ENCODE data around the gene CFAP221. TPM values are rescaled to one million over a fixed set of nuclear protein-coding genes. Genes with fewer than 3 reads are reported as not detected.
A peak's percentile ranks its signal among the peaks of the same experiment; 100 is the strongest.

CFAP221 gene
- total RNA-seq, 5 donors from 2014 or later (not counting 1 experiment from before 2014, with no cell fraction given) = not detected

- WGBS (ENCODE audit: insufficient coverage) = 76% methylated on average over 3 of the region's 8 CpGs
- DNase-seq = peak in 20 of 35 experiments; percentile 5 to 59 (median 22)
These were observed 115.5 kb downstream of the CFAP221 start for GRCh38 chr2:119659601-119660342.

GRCh38 chr2:119660343-119660658 is 116.1 kb downstream of the CFAP221 start:
- Mint-ChIP-seq H3K4me3 (no peak overlapping the region), H3K27ac (no peak overlapping the region), H3K9me3 (no peaks in the 10 kb centered on the region), H3K27me3 (peaks cover 3 to 8% of the 10 kb centered on the region in 2 donors), H3K4me1 (peaks cover 7 to 14% (median 12%) of the 10 kb centered on the region in 3 donors), H3K36me3 (no peaks in the 10 kb centered on the region)
- POLR2A ChIA-PET = no interaction called here
- CTCF ChIA-PET = no interaction called here
- ATAC-seq (replicated peaks in 1 of 4) (no peak), DNase-seq (no peak)
- no peak overlapping the region for H3K4me3 ChIP-seq (ENCODE audit: control insufficient read depth in 1 of 2, extremely low read depth in 1 of 2, low read length in 1 of 2)
- WGBS (ENCODE audit: insufficient coverage) = 59% methylated on average over 6 of the region's 7 CpGs
- no peaks in the 10 kb centered on the region for H3K36me3 ChIP-seq (ENCODE audit: control insufficient read depth in 2 of 2, extremely low read depth in 1 of 2, insufficient read depth in 1 of 2, low read length in 1 of 2)
- peaks cover 0 to 24% of the 10 kb centered on the region in 2 experiments for H3K27me3 ChIP-seq (replicated peaks in 1 of 2; ENCODE audit: control insufficient read depth in 2 of 2, extremely low read depth in 1 of 2, insufficient read depth in 2 of 2, low read length in 1 of 2)
- H3K4me1 ChIP-seq (ENCODE audit: control insufficient read depth in 1 of 2, extremely low read depth in 1 of 2, insufficient read depth in 2 of 2, low read length in 2 of 2) = peaks cover 0 to 4% of the 10 kb centered on the region in 2 experiments
- no peaks in the 10 kb centered on the region for H3K9me3 ChIP-seq
- no peak overlapping the region for H3K27ac ChIP-seq (ENCODE audit: low read length)

More at GRCh38 chr2:119659601-119660342, 115.5 kb downstream of the CFAP221 start:
- H3K27ac ChIP-seq (ENCODE audit: low read length) = no peak overlapping the region
- POLR2A ChIA-PET = interaction anchor here in 1 of 2 donors (0.6 kb wide), 1 partner anchor 19 kb away, joined by 8 read pairs; the partner anchor contains the start of gene TMEM177
- H3K27me3 Mint-ChIP-seq = peaks cover 3 to 12% of the 10 kb centered on the region in 2 donors
- peaks cover 0 to 24% of the 10 kb centered on the region in 2 experiments for H3K27me3 ChIP-seq (replicated peaks in 1 of 2; ENCODE audit: control insufficient read depth in 2 of 2, extremely low read depth in 1 of 2, insufficient read depth in 2 of 2, low read length in 1 of 2)
- no peaks in the 10 kb centered on the region for H3K36me3 ChIP-seq (ENCODE audit: control insufficient read depth in 2 of 2, extremely low read depth in 1 of 2, insufficient read depth in 1 of 2, low read length in 1 of 2)
- H3K9me3 ChIP-seq = no peaks in the 10 kb centered on the region
- H3K4me1 ChIP-seq (ENCODE audit: control insufficient read depth in 1 of 2, extremely low read depth in 1 of 2, insufficient read depth in 2 of 2, low read length in 2 of 2) = peaks cover 0 to 4% of the 10 kb centered on the region in 2 experiments
- H3K36me3 Mint-ChIP-seq = no peaks in the 10 kb centered on the region
- no peak overlapping the region for H3K4me3 ChIP-seq (ENCODE audit: control insufficient read depth in 1 of 2, extremely low read depth in 1 of 2, low read length in 1 of 2)
- H3K27ac Mint-ChIP-seq = peak overlapping the region in 1 of 2 donors; percentile 40
- H3K4me3 Mint-ChIP-seq = no peak overlapping the region
- peak in 2 of 4 experiments; percentile 40 to 51 for ATAC-seq (replicated peaks in 1 of 4)
- peaks cover 7 to 14% (median 12%) of the 10 kb centered on the region in 3 donors for H3K4me1 Mint-ChIP-seq
- CTCF ChIA-PET = interaction anchor here (0.6 to 1.0 kb wide), 3 partner anchors 10 to 587 kb away, joined by 3 to 4 read pairs (median 4); no protein-coding TSS in a partner anchor
- H3K9me3 Mint-ChIP-seq = no peaks in the 10 kb centered on the region

GRCh38 chr2:119662297-119662696 is 118.0 kb downstream of the CFAP221 start:
- Mint-ChIP-seq H3K4me1 (peaks cover 7 to 16% (median 15%) of the 10 kb centered on the region in 3 donors), H3K36me3 (no peaks in the 10 kb centered on the region), H3K9me3 (no peaks in the 10 kb centered on the region), H3K4me3 (no peak overlapping the region), H3K27ac (no peak overlapping the region), H3K27me3 (peaks cover 0 to 8% of the 10 kb centered on the region in 2 donors)
- Histone ChIP-seq H3K27ac (ENCODE audit: low read length) (no peak overlapping the region), H3K4me3 (ENCODE audit: control insufficient read depth in 1 of 2, extremely low read depth in 1 of 2, low read length in 1 of 2) (no peak overlapping the region), H3K4me1 (ENCODE audit: control insufficient read depth in 1 of 2, extremely low read depth in 1 of 2, insufficient read depth in 2 of 2, low read length in 2 of 2) (peaks cover 0 to 4% of the 10 kb centered on the region in 2 experiments), H3K27me3 (replicated peaks in 1 of 2; ENCODE audit: control insufficient read depth in 2 of 2, extremely low read depth in 1 of 2, insufficient read depth in 2 of 2, low read length in 1 of 2) (peaks cover 0 to 21% of the 10 kb centered on the region in 2 experiments), H3K36me3 (ENCODE audit: control insufficient read depth in 2 of 2, extremely low read depth in 1 of 2, insufficient read depth in 1 of 2, low read length in 1 of 2) (no peaks in the 10 kb centered on the region), H3K9me3 (no peaks in the 10 kb centered on the region)
- ChIA-PET CTCF (interaction anchor here (0.5 to 0.8 kb wide), 3 partner anchors 16 to 519 kb away, joined by 3 read pairs; no protein-coding TSS in a partner anchor), POLR2A (no interaction called here)
- ATAC-seq (replicated peaks in 1 of 4) (no peak), DNase-seq (no peak)
- WGBS (ENCODE audit: insufficient coverage) = 80% methylated on average over 1 of the region's 3 CpGs

GRCh38 chr2:119668546-119668945 is 124.3 kb downstream of the CFAP221 start:
- Histone ChIP-seq H3K36me3 (ENCODE audit: control insufficient read depth in 2 of 2, extremely low read depth in 1 of 2, insufficient read depth in 1 of 2, low read length in 1 of 2) (no peaks in the 10 kb centered on the region), H3K27me3 (replicated peaks in 1 of 2; ENCODE audit: control insufficient read depth in 2 of 2, extremely low read depth in 1 of 2, insufficient read depth in 2 of 2, low read length in 1 of 2) (peaks cover 0 to 1% of the 10 kb centered on the region in 2 experiments), H3K4me1 (ENCODE audit: control insufficient read depth in 1 of 2, extremely low read depth in 1 of 2, insufficient read depth in 2 of 2, low read length in 2 of 2) (peaks cover 0 to 2% of the 10 kb centered on the region in 2 experiments), H3K27ac (ENCODE audit: low read length) (no peak overlapping the region), H3K9me3 (no peaks in the 10 kb centered on the region), H3K4me3 (ENCODE audit: control insufficient read depth in 1 of 2, extremely low read depth in 1 of 2, low read length in 1 of 2) (no peak overlapping the region)
- ATAC-seq (replicated peaks in 1 of 4) (no peak), DNase-seq (no peak)
- POLR2A ChIA-PET = no interaction called here
- Mint-ChIP-seq H3K27ac (no peak overlapping the region), H3K36me3 (no peaks in the 10 kb centered on the region), H3K4me3 (no peak overlapping the region), H3K4me1 (peaks cover under 1 to 10% (median 6%) of the 10 kb centered on the region in 3 donors), H3K9me3 (no peaks in the 10 kb centered on the region), H3K27me3 (no peaks in the 10 kb centered on the region)
- WGBS (ENCODE audit: insufficient coverage) = 100% methylated on average over 1 of the region's 2 CpGs
- CTCF ChIA-PET = no interaction called here

GRCh38 chr2:119671016-119671415 is 126.8 kb downstream of the CFAP221 start:
- H3K9me3 ChIP-seq = no peaks in the 10 kb centered on the region
- H3K27ac ChIP-seq (ENCODE audit: low read length) = no peak overlapping the region
- no peak overlapping the region for H3K27ac Mint-ChIP-seq

GRCh38 chr2:119671752-119672151 is 127.5 kb downstream of the CFAP221 start:
- no peaks in the 10 kb centered on the region for H3K36me3 Mint-ChIP-seq
- no peaks in the 10 kb centered on the region for H3K27me3 ChIP-seq (replicated peaks in 1 of 2; ENCODE audit: control insufficient read depth in 2 of 2, extremely low read depth in 1 of 2, insufficient read depth in 2 of 2, low read length in 1 of 2)
- ChIA-PET POLR2A (no interaction called here), CTCF (interaction anchor here in 1 of 2 donors (1.0 kb wide), 1 partner anchor 34 kb away, joined by 4 read pairs; no protein-coding TSS in a partner anchor)
- 69% methylated on average over 6 of the region's 6 CpGs for WGBS (ENCODE audit: insufficient coverage)
- H3K9me3 Mint-ChIP-seq = no peaks in the 10 kb centered on the region
- H3K9me3 ChIP-seq = no peaks in the 10 kb centered on the region
- H3K27me3 Mint-ChIP-seq = no peaks in the 10 kb centered on the region
- DNase-seq (no peak), ATAC-seq (replicated peaks in 1 of 4) (no peak)
- no peak overlapping the region for H3K4me3 Mint-ChIP-seq
- no peaks in the 10 kb centered on the region for H3K36me3 ChIP-seq (ENCODE audit: control insufficient read depth in 2 of 2, extremely low read depth in 1 of 2, insufficient read depth in 1 of 2, low read length in 1 of 2)
- H3K27ac Mint-ChIP-seq = no peak overlapping the region
- no peak overlapping the region for H3K4me3 ChIP-seq (ENCODE audit: control insufficient read depth in 1 of 2, extremely low read depth in 1 of 2, low read length in 1 of 2)
- H3K4me1 ChIP-seq (ENCODE audit: control insufficient read depth in 1 of 2, extremely low read depth in 1 of 2, insufficient read depth in 2 of 2, low read length in 2 of 2) = no peaks in the 10 kb centered on the region
- no peak overlapping the region for H3K27ac ChIP-seq (ENCODE audit: low read length)
- peaks cover 0 to 6% (median 5%) of the 10 kb centered on the region in 3 donors for H3K4me1 Mint-ChIP-seq

More at GRCh38 chr2:119671016-119671415, 126.8 kb downstream of the CFAP221 start:
- H3K4me3 Mint-ChIP-seq = no peak overlapping the region
- H3K27me3 Mint-ChIP-seq = no peaks in the 10 kb centered on the region
- no peak for ATAC-seq (replicated peaks in 1 of 4)
- no peaks in the 10 kb centered on the region for H3K36me3 Mint-ChIP-seq
- H3K4me3 ChIP-seq (ENCODE audit: control insufficient read depth in 1 of 2, extremely low read depth in 1 of 2, low read length in 1 of 2) = no peak overlapping the region
- peaks cover 0 to 6% (median 5%) of the 10 kb centered on the region in 3 donors for H3K4me1 Mint-ChIP-seq
- CTCF ChIA-PET = interaction anchor here in 1 of 2 donors (1.0 kb wide), 1 partner anchor 33 kb away, joined by 4 read pairs; no protein-coding TSS in a partner anchor
- POLR2A ChIA-PET = interaction anchor here in 1 of 2 donors (0.7 kb wide), 1 partner anchor 586 kb away, joined by 3 read pairs; no protein-coding TSS in a partner anchor
- DNase-seq = no peak
- H3K9me3 Mint-ChIP-seq = no peaks in the 10 kb centered on the region
- no CpG with 5 or more reads among the region's 2 CpGs for WGBS (ENCODE audit: insufficient coverage)
- no peaks in the 10 kb centered on the region for H3K36me3 ChIP-seq (ENCODE audit: control insufficient read depth in 2 of 2, extremely low read depth in 1 of 2, insufficient read depth in 1 of 2, low read length in 1 of 2)
- H3K27me3 ChIP-seq (replicated peaks in 1 of 2; ENCODE audit: control insufficient read depth in 2 of 2, extremely low read depth in 1 of 2, insufficient read depth in 2 of 2, low read length in 1 of 2) = no peaks in the 10 kb centered on the region
- H3K4me1 ChIP-seq (ENCODE audit: control insufficient read depth in 1 of 2, extremely low read depth in 1 of 2, insufficient read depth in 2 of 2, low read length in 2 of 2) = no peaks in the 10 kb centered on the region
